GM19043 (cell line): ENCODE measurements around the gene TRIM24.
A peak's percentile ranks its signal among the peaks of the same experiment; 100 is the strongest.
"Not testable (repeated sequence)": the region's sequence is repeated elsewhere in the genome, so short reads cannot be mapped to it uniquely, and the experiment has no call there.

ENCODE experiments used
- ATAC-seq: cut with Tn5 transposase; IDR thresholded peaks from one replicate; pipeline ENCODE4 v1.9.1; 2021; ENCODE audit warnings: low read depth; ENCODE audit not compliant: unreplicated experiment

Gene TRIM24

GRCh38 chr7:138491612-138492386 lies 31.7 kb downstream of the TRIM24 start:
- ATAC-seq = no peak

- no peak for ATAC-seq
These were observed 32.4 kb downstream of the TRIM24 start for GRCh38 chr7:138492423-138492822.

- no peak for ATAC-seq
These were observed 33.5 kb downstream of the TRIM24 start for GRCh38 chr7:138493535-138493934.

DNA sequence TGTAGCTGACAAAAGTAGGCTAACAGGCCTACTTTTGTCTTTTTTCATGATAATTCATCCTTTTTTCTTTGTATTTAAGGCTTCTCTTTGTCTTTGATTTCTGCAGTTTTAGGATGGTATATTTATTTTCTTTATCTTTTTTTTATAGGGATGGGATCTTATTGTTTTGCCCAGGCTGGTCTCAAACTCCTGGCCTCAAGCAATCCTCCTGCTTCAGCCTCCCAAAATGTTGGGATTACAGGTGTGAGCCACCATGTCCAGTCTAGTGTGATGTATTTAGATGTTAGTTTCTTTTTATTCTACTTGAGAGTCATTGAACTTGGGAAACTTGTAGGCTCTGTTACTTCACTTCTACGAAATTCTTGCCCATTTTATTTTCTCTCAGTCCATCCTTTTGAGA lies 35.4 kb downstream of the TRIM24 start:
- ATAC-seq = no peak

DNA sequence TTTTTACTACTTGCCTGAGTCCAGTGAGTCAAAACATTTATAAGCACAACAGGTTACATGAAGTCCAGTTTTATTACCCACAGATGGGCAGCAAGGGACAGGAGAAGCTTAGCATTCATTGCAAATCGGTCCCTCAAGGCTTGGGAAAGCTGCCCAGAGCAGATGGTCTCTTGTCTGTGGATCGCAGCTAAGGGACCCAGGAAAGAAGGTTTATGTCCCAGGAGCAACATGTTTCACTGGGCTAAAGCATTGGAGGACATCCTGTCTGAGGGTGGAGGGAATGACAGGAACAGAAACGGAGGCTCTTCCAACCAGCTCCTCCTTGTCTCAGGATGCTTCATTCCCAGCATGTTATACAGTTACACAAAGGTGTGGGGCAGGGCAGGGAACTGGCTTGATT lies 39.3 kb downstream of the TRIM24 start:
- no peak for ATAC-seq

- ATAC-seq = not testable (repeated sequence)
These were observed 40.2 kb downstream of the TRIM24 start for GRCh38 chr7:138500303-138500702.

DNA sequence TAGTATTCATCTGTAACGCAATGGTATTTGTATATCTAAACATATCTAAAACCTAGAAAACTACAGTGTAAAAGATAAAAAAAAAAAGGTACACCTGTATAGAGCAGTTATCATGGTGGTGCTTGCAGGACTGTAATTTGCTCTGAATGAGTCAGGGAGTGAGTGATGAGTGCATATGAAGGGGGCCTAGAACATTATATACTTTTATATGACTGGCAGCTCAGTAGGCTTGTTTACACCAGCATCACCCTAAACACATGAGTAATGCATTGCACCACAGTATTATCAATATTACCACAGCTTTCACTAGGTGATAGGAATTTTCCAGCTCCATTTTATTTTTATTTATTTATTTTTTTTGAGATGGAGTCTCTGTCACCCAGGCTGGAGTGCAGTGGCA lies 40.8 kb downstream of the TRIM24 start:
- ATAC-seq = no peak

DNA sequence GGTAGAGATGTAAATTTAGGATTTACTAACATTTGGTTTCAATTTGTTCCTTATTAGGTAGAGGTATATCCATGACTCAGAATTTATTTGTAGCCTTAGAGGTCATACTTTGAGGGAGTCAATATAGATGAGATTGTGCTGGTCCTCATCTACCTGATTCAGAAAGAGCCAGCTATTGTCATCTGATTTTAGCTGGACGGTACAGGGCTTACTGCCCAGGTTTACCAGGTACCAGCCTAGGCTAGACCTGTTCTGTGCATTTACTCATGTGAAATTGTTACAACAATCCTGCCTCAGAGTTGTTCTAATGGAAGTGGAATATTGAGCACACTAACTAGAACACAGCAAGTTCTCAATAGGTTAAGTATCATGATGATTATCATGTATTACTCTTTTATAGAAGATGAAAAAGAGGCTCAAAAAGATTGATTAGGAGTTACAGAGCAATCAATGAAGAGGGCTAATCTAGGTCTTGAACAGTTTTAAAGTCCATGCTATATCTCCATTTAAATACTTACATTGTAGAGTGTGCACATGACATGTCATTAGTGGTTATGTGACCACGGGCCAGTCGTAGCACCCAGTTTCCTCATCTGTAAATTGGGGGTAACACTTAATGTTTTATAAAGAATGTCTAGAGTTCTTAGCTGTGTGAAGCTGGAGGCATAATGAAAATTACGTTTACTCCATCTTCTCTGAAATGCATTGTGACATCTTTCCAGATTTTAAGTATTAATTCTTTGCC lies 42.1 kb downstream of the TRIM24 start:
- no peak for ATAC-seq

DNA sequence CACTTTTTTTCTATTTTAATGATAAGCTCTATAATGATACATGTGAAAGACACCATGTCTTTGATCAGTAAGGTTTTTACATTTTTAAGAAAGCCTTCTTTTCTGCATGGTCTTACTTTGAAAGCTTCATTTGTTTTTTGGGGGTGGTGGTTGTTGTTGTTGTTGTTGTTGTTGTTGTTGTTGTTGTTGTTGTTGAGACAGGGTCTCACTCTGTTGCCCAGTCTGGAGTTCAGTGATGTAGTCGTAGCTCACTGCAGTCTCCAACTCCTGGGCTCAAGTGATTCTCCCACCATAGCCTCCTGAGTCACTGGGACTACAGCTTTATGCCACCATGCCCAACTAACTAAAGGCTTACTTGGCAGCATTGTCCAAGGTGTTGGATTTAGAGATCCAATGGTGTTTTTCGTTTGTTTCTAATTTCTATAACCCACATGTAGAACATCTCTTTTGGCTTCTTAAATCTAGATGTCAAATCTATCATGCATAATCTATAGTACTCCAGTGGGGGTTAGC lies 45.4 kb downstream of the TRIM24 start:
- ATAC-seq = no peak

GRCh38 chr7:138506764-138507163 lies 46.7 kb downstream of the TRIM24 start:
- ATAC-seq = no peak

GRCh38 chr7:138510003-138510402 lies 49.9 kb downstream of the TRIM24 start:
- ATAC-seq = no peak

GRCh38 chr7:138512092-138512858 lies 52.2 kb downstream of the TRIM24 start:
- no peak for ATAC-seq

DNA sequence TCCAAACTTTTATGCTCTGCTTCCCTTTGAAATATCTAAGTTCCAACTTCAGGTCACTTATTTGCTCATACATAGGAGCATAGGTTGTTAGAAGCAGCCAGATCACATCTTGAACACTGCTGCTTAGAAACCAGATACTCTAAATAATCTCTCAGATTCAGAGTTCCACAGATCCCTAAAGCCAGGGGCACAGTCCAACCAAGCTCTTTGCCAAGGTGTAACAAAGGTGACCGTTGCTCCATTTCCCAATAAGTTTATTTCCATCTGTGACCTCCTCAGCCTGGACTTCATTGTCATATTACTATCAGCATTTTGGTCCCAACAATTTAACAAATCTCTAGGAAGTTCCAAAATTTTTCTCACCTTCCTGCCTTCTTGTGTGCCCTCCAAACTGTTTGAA lies 52.8 kb downstream of the TRIM24 start:
- ATAC-seq = no peak

GRCh38 chr7:138513344-138513871 lies 53.3 kb downstream of the TRIM24 start:
- no peak for ATAC-seq

DNA sequence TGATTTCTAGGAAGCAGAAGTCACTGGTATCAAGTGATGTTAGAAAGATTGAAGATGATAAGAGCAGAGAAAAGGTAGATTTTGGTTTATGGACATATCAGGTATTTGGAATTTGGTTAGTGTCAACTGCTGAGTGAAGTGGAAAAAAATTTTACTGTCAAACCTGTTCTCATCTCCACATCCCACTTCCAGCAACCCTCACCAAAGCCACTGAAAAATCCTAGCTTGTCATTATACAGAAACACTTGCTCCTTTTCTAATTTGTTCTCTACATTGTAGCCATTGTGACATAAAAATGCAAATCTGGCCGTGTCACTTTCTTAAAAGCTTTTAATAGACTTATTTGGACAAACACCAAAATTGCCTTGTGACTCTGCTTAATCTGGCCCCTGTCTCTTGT lies 54.0 kb downstream of the TRIM24 start:
- no peak for ATAC-seq

DNA sequence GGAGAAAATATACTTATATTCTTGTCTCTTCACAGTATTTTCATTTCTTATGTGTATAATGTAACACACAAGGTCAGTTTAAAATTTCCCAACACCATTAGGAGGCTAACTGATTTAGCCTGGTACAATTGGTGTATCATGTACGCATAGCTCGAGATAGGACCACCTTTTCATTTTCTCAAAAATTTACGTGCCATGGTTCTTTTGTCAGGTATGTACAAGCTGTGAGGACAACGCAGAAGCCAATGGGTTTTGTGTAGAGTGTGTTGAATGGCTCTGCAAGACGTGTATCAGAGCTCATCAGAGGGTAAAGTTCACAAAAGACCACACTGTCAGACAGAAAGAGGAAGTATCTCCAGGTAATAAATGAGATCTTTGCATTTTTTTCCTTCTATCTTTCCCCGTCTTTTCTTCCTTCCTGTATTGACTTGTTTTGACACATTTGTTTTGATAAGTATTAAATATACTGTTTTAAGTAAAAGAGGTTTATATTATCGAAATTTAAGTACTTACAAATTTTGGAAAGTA lies 55.0 kb downstream of the TRIM24 start:
- ATAC-seq = peak; percentile 62

GRCh38 chr7:138519061-138519798 lies 59.2 kb downstream of the TRIM24 start:
- ATAC-seq = no peak

DNA sequence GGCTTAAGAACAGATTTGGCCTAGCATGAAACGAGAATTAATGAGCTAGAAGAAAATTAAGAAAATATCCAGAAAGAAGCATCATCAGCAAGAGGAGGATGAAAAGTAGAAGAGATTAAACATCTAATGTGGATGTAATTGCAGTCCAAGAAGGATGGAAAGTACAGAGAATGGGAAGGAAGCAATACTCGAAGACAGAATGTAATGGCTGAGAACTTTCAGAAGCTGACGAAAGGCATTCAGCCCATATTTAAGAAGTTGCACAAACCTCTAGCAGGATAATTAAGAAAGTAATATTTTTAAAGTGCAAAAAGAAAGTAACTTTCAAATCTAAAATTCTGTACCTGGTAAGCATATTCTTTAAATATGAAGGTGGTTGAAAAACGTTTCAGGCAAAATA lies 60.7 kb downstream of the TRIM24 start:
- ATAC-seq = no peak

- ATAC-seq = no peak
These were observed 61.9 kb downstream of the TRIM24 start for GRCh38 chr7:138521837-138522461.
